ENCODE results near the gene ASB15.
"Not testable (repeated sequence)": the region's sequence is repeated elsewhere in the genome, so short reads cannot be mapped to it uniquely, and the experiment has no call there.

Gene ASB15

GRCh38 chr7:123599766-123600165 is 1.9 kb upstream of the ASB15 start:
- DNase-seq = no peak

GRCh38 chr7:123600876-123601275 is 745 bp upstream of the ASB15 start:
- DNase-seq = no peak

DNA sequence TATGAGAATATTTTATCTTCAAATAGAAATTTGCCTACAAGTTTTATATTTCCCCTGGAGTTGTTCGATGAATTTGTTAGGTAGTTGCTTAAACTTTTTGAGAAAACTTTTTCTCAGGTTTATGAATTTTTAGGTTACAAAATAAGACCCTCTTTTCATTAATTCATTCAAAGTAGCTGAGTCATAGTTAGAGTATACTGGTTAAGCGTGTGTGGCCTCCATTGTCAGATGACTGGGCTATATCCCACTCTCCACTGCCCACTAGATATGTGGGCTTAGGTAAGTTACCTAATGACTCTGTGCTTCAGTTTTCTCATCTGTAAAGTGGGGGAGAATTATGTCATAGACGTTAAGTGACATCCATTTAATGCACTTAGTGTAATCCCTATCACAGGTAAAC is 1.0 kb downstream of the ASB15 start:
- no peak for DNase-seq

DNA sequence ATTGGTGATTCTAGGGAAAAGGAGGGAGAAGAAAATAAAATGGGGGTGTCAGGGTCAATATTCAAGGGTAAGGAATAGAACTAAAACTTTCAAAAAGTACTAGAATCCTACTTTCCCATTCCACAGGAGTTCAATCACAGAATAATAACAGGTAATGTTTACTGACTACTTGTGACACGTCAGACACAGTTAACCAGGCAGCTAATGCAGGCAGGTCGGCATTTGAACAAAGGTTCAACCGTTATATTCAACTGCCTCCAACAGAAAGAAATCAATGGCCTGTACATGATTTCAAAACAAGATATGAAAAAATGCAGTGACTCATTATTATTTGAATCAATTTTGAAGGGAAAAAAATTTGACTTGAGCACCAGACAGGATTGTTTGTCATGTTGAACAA is 3.1 kb downstream of the ASB15 start:
- no peak for DNase-seq

DNA sequence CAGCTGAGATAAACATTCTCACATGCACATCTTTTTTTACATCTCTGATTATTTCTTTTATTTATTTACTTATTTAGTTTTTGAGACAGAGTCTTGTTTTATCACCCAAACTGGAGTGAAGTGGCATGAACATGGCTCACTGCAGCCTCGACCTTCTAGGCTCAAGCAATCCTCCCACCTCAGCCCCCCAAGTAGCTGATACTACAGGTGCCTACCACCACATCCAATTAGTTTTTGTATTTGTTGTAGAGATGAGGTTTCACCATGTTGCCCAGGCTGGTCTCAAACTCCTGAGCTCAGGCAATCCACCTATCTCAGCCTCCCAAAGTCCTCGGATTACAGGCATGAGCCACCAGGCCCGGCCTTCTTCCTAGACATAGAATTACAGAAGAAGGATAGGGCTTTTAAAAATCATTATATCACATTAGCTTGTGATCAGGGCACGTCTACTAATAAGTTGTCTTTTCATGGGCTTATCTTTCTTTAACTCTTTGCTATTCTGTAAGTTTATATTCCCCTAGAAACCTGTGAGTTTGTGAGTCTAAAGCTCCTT is 5.9 kb downstream of the ASB15 start:
- no peak for DNase-seq

GRCh38 chr7:123608991-123609882 is 7.6 kb downstream of the ASB15 start:
- no peak for DNase-seq

- DNase-seq = no peak
These were observed 8.2 kb downstream of the ASB15 start for GRCh38 chr7:123609883-123610239.

GRCh38 chr7:123612024-123612423 is 10.4 kb downstream of the ASB15 start:
- DNase-seq = no peak

DNA sequence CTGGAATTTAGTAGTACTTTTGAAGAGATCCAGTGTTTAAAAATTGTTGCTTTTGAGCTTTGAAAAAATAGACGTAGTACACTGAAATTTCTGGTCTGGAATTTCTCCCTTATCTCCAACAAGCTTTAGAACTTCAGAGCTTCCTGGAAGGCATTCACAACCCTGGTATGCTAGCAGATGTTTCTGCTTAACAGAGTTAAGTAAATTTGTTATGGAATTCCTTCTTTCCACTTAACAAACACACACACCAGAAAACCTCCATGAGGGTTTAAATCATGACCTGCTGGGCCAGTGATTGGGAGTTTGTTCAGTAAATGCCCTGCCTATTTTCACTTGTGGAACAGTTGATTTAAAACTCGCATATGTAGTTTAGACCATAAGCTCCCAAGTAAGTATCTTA is 13.7 kb downstream of the ASB15 start:
- no peak for DNase-seq

DNA sequence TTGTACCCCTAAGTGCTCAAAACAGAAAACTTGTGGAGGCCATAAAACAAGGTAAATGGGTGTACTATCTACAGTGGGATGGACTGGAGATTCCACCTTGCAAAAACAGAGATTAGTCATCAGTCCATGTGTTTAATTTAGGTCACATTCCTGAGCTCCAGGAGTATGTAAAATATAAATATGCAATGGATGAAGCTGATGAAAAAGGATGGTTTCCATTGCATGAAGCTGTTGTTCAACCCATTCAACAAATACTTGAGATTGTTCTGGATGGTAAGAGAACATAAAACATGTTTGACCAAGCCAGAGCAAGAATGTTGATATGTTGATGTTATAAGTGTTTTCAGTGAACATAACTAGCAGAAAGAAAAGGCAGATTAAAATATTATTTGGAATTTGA is 14.6 kb downstream of the ASB15 start:
- DNase-seq = no peak

GRCh38 chr7:123621707-123622106 is 20.1 kb downstream of the ASB15 start:
- DNase-seq = no peak

DNA sequence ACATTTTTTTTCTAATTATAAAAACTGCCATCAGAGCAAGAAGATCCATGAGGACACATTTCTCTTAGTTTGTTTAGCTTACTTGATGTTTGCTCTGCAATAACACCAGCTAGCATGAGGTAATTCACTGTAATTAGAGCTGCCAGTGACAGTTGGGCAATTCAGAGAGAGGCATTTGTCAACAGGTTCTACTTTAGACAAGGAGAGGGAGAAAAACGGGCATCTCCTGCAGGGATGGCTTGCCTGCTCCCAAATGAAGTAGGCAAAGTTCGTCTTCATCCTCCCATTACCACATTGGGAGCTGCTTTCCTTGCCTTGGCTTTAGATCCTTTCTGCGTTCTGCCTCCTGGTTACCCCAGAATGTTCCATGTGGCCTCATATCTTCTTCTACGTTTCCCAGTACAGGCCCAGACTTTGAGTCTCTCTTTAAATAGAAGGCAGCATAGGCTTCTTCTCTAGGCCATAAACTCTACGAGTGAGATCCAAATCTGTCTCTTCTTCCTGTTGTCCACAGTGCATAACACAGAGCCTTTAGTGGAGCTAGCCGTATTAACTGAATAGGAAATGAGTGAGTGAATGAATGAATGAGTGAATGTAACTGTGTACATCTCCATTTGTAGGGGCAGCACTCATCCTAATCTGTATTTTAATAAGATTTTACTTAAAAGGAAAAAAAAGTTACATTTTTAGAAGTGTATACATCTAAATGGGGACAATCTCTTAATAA is 21.2 kb downstream of the ASB15 start:
- DNase-seq = no peak

DNA sequence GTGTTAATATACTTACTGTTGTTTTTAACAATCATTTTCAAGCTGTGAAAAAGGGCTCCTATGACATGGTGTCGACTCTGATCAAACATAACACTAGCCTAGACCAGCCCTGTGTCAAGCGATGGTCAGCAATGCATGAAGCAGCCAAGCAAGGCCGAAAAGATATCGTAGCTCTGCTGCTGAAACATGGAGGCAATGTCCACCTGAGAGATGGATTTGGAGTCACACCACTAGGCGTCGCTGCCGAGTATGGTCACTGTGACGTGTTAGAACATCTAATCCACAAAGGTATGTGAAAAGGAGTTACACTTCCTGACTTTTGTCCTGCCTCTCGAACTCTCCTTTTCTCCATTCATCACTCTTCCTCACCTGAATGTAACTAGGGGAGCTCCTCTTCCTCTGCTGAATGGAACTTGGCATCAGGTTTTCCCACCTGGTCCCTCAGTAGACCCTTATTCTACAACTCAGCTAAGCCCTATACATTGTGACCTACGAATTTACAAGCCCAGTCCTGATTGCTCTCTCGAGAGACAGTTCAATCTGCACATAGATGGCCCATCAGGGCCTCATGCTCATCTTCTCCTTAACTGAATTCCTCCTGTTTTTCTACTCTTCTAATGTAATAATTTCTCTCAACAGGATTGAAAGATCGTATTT is 23.0 kb downstream of the ASB15 start:
- peak; percentile 81 for DNase-seq

GRCh38 chr7:123625254-123625653 is 23.6 kb downstream of the ASB15 start:
- DNase-seq = no peak

DNA sequence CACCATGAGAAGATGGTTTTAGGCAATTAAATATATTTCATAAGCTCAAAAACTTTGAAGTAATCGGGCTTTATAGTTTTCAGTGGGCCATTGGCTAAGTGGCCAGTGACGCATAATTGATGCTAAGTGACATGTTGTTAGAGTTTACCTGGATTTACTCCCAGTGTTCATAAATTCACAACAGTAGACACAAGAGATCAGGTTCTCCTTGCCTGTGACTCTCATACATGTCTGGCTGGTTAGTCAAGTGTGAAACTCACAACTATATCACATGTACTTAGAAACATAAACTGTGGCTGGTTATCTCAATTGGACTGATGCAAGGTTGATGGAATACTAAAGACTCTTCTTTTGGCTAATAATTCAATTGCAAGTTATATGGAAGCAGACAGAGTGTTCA is 26.2 kb downstream of the ASB15 start:
- DNase-seq = no peak

GRCh38 chr7:123628829-123629228 is 27.2 kb downstream of the ASB15 start:
- no peak for DNase-seq

DNA sequence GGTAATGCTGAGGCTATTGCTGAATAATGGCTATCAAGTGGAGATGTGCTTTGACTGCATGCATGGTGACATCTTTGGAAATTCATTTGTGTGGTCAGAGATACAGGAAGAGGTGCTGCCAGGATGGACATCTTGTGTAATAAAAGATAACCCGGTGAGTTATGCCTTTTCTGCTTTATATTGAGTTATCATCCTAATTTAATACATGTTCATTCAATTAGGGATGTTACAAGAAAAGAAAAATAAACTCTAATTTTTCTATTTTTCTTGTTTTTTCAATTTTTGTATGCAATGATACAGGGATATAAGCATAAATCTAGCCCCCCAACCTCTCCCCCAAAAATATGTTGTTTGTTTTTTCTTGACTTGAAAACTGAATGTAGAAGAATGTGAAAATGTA is 27.7 kb downstream of the ASB15 start:
- DNase-seq = no peak

GRCh38 chr7:123632808-123633207 is 31.2 kb downstream of the ASB15 start:
- no peak for DNase-seq

GRCh38 chr7:123633553-123633952 is 31.9 kb downstream of the ASB15 start:
- DNase-seq = no peak

DNA sequence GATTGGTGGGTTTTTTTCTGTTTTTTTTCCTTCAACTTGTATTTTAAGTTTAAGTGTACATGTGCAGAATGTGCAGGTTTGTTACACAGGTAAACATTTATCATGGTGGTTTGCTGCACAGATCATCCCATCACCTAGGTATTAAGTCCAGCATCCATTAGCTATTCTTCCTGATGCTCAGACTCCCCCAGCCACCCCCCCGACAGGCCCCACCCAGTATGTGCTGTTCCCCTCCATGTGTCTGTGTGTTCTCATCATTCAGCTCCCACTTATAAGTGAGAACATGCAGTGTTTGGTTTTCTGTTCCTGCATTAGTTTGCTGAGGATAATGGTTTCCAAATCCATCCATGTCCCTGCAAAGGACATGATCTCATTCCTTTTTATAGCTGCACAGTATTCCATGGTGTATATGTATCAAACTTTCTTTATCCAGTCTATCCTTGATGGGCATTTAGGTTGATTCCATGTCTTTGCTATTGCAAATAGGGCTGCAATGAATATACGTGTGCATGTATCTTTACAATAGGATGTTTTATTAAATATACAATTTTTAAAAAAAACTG is 32.5 kb downstream of the ASB15 start:
- DNase-seq = not testable (repeated sequence)

DNA sequence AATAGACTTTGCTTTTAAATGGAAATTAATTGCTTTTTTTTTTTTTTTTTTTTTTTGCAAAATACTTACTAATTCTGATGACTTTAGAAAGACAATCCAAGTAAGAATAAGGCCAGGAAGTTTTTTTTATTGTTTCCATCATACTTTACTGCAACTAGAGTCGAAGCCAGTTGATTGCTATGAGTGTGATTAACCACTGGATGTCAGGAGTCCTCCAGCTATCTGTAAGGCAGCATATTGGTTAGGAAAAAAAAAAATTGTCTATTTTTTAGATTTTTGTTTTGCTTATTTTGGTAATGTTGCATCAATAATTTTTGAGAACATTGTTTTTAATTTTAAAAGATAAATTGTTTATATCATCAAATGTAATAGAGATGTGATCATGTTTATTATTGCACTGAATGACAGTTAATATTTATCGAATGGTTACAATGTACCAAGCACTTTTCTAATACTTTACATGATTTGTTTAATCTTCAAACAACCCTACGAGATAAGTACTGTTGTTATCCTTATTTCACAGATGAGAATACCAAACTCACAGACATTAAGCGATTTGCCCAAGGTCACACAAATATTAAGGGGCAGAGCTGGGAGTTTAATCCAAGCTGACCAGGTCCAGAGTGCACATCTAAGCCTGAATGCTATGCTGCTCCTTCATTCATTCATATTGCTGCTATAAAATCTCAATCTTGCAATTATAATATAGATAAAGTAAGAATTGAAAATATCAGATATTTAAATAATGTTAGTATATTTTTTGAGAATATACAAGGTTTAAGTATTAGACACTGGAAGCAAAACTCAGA is 34.1 kb downstream of the ASB15 start:
- no peak for DNase-seq

DNA sequence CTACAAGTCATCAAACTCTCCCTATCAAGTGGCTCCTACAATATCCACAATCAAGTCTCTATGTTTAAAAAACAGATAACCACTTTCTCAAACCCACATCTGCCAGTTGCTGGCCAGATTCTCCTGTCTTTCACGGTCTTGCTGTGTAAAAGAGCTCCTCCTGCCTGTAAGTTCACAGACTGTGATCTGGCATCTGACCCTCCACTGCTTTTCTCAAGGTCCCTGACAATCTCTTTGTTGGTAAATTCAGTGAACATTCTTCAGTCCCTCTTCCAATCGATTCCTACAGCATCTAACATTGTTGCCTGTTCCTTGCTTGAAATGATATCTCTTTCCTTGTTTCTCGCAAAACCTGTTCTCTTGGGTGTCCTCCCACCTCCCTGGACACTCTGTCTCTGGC is 35.6 kb downstream of the ASB15 start:
- no peak for DNase-seq

All from activated CD8-positive, alpha-beta memory T cell treated with anti-CD3 and anti-CD28 coated beads for 24 hours (primary cell).